GM21619 (cell line): ENCODE measurements around the gene TRPC3.
A peak's percentile ranks its signal among the peaks of the same experiment; 100 is the strongest.
"Not testable (repeated sequence)": the region's sequence is repeated elsewhere in the genome, so short reads cannot be mapped to it uniquely, and the experiment has no call there.

Experiments
- ATAC-seq: cut with Tn5 transposase; IDR thresholded peaks from one replicate; pipeline ENCODE4 v1.9.1; 2021; ENCODE audit not compliant: unreplicated experiment

The TRPC3 gene

GRCh38 chr4:121950212-121950679, 1.6 kb downstream of the TRPC3 start:
- peak; percentile 83 for ATAC-seq

- no peak for ATAC-seq
Observed at GRCh38 chr4:121946644-121947043, 5.2 kb downstream of the TRPC3 start.

- ATAC-seq = peak; percentile 74
Observed at GRCh38 chr4:121943941-121944340, 7.9 kb downstream of the TRPC3 start.

- no peak for ATAC-seq
Observed at GRCh38 chr4:121939690-121940089, 12.2 kb downstream of the TRPC3 start.

GRCh38 chr4:121938282-121939092, 13.4 kb downstream of the TRPC3 start:
- no peak for ATAC-seq

- no peak for ATAC-seq
Observed at GRCh38 chr4:121936101-121936500, 15.8 kb downstream of the TRPC3 start.

- ATAC-seq = no peak
Observed at GRCh38 chr4:121934635-121935034, 17.2 kb downstream of the TRPC3 start.

- no peak for ATAC-seq
Observed at GRCh38 chr4:121932212-121932974, 19.5 kb downstream of the TRPC3 start.

GRCh38 chr4:121930304-121930703, 21.6 kb downstream of the TRPC3 start:
- ATAC-seq = no peak

GRCh38 chr4:121927948-121928347, 23.9 kb downstream of the TRPC3 start:
- ATAC-seq = no peak

GRCh38 chr4:121926490-121926889, 25.4 kb downstream of the TRPC3 start:
- not testable (repeated sequence) for ATAC-seq

- ATAC-seq = no peak
Observed at GRCh38 chr4:121923306-121923705, 28.6 kb downstream of the TRPC3 start.

- no peak for ATAC-seq
Observed at GRCh38 chr4:121913667-121914066, 38.2 kb downstream of the TRPC3 start.

GRCh38 chr4:121908346-121908745, 43.5 kb downstream of the TRPC3 start:
- ATAC-seq = no peak

GRCh38 chr4:121900132-121900983, 51.5 kb downstream of the TRPC3 start:
- ATAC-seq = peak; percentile 81

GRCh38 chr4:121898150-121898549, 53.7 kb downstream of the TRPC3 start:
- no peak for ATAC-seq

- no peak for ATAC-seq
Observed at GRCh38 chr4:121888134-121888533, 63.7 kb downstream of the TRPC3 start.

- no peak for ATAC-seq
Observed at GRCh38 chr4:121885115-121885514, 66.7 kb downstream of the TRPC3 start.

GRCh38 chr4:121881158-121881557, 70.7 kb downstream of the TRPC3 start:
- ATAC-seq = no peak

GRCh38 chr4:121879135-121879534, 72.7 kb downstream of the TRPC3 start:
- no peak for ATAC-seq
